Measurements from ENCODE around the gene PTCD3.

DNA sequence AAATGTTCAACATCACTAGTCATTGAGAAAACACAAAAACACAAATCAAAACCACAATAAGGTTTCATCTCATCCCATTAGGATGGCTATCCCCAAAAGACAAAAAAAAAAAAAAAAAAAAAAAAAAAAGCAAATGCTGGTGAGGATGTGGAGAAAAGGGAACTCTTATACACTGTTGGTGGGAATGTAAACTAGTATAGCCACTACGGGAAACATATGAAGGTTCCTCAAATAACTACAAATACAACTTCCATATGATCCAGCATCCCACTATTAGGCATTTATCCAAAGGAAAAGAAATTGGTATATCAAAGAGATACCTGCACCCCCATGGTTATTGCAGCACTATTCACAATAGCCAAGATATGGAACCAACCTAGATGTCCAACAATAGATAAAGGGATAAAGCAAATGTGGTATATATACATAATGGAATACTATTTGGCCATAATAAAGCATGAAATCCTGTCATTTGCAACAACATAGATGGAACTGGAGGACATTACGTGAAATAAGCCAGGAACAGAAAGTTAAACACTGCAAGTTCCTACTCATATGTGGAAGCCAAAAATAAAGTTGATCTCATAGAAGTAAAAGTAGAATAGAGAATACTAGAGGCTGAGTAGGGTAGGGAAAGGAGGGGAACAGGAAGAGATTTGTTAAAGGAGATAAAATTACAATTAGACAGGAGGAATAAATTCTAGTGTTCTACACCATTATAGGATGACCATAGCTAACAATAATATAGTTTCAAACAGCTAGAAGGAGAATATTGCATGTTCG lies 8.7 kb upstream of the PTCD3 start:
- TF ChIP-seq MAFK (IDR thresholded peaks at IDR 0.05; ENCODE audit: low read depth, low read length) (no peak), CTCF (conservative IDR thresholded peaks at IDR 0.05; ENCODE audit: low read depth, low read length) (no peak), MXI1 (IDR thresholded peaks at IDR 0.05; ENCODE audit: borderline replicate concordance, low read depth, low read length) (no peak), POLR2A (IDR thresholded peaks at IDR 0.05; ENCODE audit: low read depth, low read length) (no peak), BHLHE40 (IDR thresholded peaks at IDR 0.05; ENCODE audit: low read depth, low read length) (no peak), CEBPB (IDR thresholded peaks at IDR 0.05; ENCODE audit: low read depth, low read length) (no peak), RFX5 (IDR thresholded peaks at IDR 0.05; ENCODE audit: low read depth, low read length) (no peak), NFE2L2 (IDR thresholded peaks at IDR 0.05; ENCODE audit: low read depth, low read length) (no peak), MAZ (IDR thresholded peaks at IDR 0.05; ENCODE audit: borderline replicate concordance, low read depth, low read length) (no peak), SMC3 (IDR thresholded peaks at IDR 0.05; ENCODE audit: low read depth, low read length) (no peak), FOS (IDR thresholded peaks at IDR 0.05; ENCODE audit: low read depth, low read length) (no peak), RCOR1 (IDR thresholded peaks at IDR 0.05; ENCODE audit: insufficient replicate concordance, low read length) (no peak), RAD21 (IDR thresholded peaks at IDR 0.05; ENCODE audit: low read length) (no peak)
